Sigmoid colon (tissue), 7 donors: ENCODE measurements around the gene ICA1L. TPM values are rescaled to one million over a fixed set of nuclear protein-coding genes. Genes with fewer than 3 reads are reported as not detected.
"Not testable (repeated sequence)": the region's sequence is repeated elsewhere in the genome, so short reads cannot be mapped to it uniquely, and the experiment has no call there.

Experiments used
- DNase-seq: peaks from one replicate; pipeline ENCODE4 v3.0.0-alpha.2; 2019
- H3K27ac ChIP-seq, 4 donors: fragments of 200-600 bp; sonication (generic); one replicate each; pipeline ENCODE4 v1.5.1; 2016 to 2019; ENCODE audit warnings: mild to moderate bottlenecking in 1 of 4
- H3K27me3 ChIP-seq, 3 donors: fragments of 200-600 bp; sonication (generic); one replicate each; pipeline ENCODE4 v1.5.1; 2019; ENCODE audit warnings: mild to moderate bottlenecking in 1 of 3
- H3K36me3 ChIP-seq, 4 donors: fragments of 200-600 bp; sonication (generic); one replicate each; pipeline ENCODE4 v1.5.1; 2016 to 2019
- H3K4me1 ChIP-seq, 4 donors: fragments of 200-600 bp; sonication (generic); one replicate each; pipeline ENCODE4 v1.5.1; 2017 to 2019
- H3K4me3 ChIP-seq, 4 donors: fragments of 200-600 bp; sonication (generic); one replicate each; pipeline ENCODE4 v1.5.1; 2017 to 2019; ENCODE audit warnings: mild to moderate bottlenecking in 2 of 4, moderate library complexity in 1 of 4
- H3K9me3 ChIP-seq, 4 donors: fragments of 200-600 bp in 3 of 4; sonication (generic) in 3 of 4; one replicate each; pipeline versions ENCODE4 v1.5.1 to v1.6.1; 2013 to 2019
- EP300 ChIP-seq, 4 donors: sonication (generic); formaldehyde crosslinking; IDR thresholded peaks; one replicate each; pipeline ENCODE4 v1.6.1; 2017; ENCODE audit warnings: antibody characterized with exemption in 4 of 4
- POLR2A ChIP-seq, 2 donors: fragments of 450-650 bp; IDR thresholded peaks; one replicate each; pipeline ENCODE4 v1.6.1; 2016; ENCODE audit warnings: antibody characterized with exemption in 2 of 2, mild to moderate bottlenecking in 2 of 2, moderate library complexity in 2 of 2
- POLR2AphosphoS5 ChIP-seq, 4 donors: sonication (generic); formaldehyde crosslinking; IDR thresholded peaks; one replicate each; pipeline ENCODE4 v1.6.1; 2017; ENCODE audit warnings: antibody characterized with exemption in 4 of 4
- WGBS, 2 donors: extraction: QIAGEN DNeasy Blood & Tissue Kit; methylation state at CpG; one replicate each; pipeline ENCODE4 v1.1.7; 2013; 5-methylcytosine and 5-hydroxymethylcytosine counted together
- intact Hi-C: fragments of 100-400 bp; cut with DNase I; formaldehyde crosslinking; loops from one replicate; pipeline ENCODE4 v1.15.1; 2023
- polyA plus RNA-seq, 3 donors: library from polyadenylated mRNA; stranded (reverse); fragments of 200-250 nt; gene quantifications; one replicate each; pipeline ENCODE4 v1.2.3, GENCODE V29; 2013
- total RNA-seq, 4 donors: library from RNA; depleted of rRNA; stranded (reverse); fragments of >200 nt; gene quantifications; one replicate each; pipeline ENCODE4 v1.1.0, GENCODE V29; 2016
- TF ChIP-seq, protein P1 (sequence below), 4 experiments: fragments of 450-650 bp in 3 of 4; fragments of 200-600 bp in 1 of 4; IDR thresholded peaks; one replicate each; pipeline ENCODE4 v1.5.1; 2016 to 2019; ENCODE audit warnings: antibody characterized with exemption in 4 of 4, mild to moderate bottlenecking in 3 of 4, moderate library complexity in 2 of 4
- donor health status: healthy with polysubstance abuse.
- donor health status: Bipolar disorder and iron deficiency.
- donor health status: healthy.

The ICA1L gene
- total RNA-seq (10 to 100 TPM; 15.7 to 28.8 (median 25.1) TPM), polyA plus RNA-seq (1 to 10 TPM in 2 of 3 donors, under 1 TPM in 1; 0.46 to 1.8 (median 1.3) TPM)

DNA sequence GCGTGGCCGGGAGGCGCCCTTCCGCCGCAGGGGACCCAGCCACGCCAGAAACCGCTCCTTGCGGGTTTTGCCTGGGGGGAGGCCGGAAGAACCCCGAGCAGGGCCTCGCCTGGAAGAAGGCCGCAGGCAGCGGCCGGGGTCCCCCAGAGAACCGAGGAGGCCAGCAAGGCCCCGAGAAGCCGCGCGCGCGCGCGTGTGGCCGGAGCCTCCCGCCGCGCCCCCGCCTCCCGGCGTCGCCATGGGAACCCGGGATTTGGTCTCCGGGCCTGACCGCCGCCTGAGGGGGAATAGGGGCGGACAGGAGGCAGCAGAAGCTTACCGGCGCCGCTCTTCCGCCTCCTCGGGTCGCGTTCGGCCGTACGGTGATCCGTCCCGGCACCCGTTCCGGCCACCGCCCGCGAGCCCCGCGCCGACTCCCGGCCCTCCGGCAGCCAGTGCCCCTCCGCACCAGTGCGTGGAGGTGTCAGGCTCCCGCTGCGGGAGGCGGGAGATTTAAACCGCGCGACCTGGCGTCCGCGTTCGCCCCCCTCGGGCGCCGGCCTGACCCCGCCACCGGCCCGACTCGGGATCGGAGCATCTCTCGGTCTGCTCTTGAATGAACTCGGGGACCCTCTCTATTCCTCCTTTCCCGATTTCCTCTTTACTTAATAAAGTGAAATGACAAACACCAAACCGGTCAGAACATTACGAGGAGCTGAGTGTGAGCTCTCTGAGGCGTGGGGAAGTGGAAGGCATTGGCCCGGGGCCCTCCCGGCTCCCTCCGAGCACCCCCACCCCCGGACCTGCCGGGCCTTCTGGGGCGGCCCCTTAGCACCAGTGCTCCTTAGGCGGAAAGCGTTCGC is at the start of gene ICA1L:
TSS of gene ICA1L (minus strand) at position 467 of the 842 bp plus-strand sequence. CDS start 42,757 bp downstream, outside the sequence.
- Histone ChIP-seq H3K27ac (peak within 1 kb of the TSS; percentile 82 to 89 (median 88)), H3K27me3 (no peaks in the 10 kb centered on the region), H3K4me3 (peak within 1 kb of the TSS; percentile 60 to 86 (median 68)), H3K4me1 (peaks cover 0 to 14% (median 4%) of the 10 kb centered on the region in 4 donors), H3K36me3 (no peaks in the 10 kb centered on the region), H3K9me3 (no peaks in the 10 kb centered on the region)
- DNase-seq: peak; percentile 79
- WGBS, 2 donors: 1% methylated on average over 93 of the region's 93 CpGs
- intact Hi-C loops: loop anchor here (2.0 to 5.0 kb wide), 3 partner anchors 41 to 283 kb away; partner anchors contain the start of genes CARF and WDR12
- TF ChIP-seq EP300 (IDR thresholded peaks at IDR 0.05) (no peak), POLR2AphosphoS5 (IDR thresholded peaks at IDR 0.05) (peak in 2 of 4 donors; percentile 12 to 45), POLR2A (IDR thresholded peaks at IDR 0.05) (peak in 1 of 2 donors; percentile 3)
- TF ChIP-seq, protein P1, sequence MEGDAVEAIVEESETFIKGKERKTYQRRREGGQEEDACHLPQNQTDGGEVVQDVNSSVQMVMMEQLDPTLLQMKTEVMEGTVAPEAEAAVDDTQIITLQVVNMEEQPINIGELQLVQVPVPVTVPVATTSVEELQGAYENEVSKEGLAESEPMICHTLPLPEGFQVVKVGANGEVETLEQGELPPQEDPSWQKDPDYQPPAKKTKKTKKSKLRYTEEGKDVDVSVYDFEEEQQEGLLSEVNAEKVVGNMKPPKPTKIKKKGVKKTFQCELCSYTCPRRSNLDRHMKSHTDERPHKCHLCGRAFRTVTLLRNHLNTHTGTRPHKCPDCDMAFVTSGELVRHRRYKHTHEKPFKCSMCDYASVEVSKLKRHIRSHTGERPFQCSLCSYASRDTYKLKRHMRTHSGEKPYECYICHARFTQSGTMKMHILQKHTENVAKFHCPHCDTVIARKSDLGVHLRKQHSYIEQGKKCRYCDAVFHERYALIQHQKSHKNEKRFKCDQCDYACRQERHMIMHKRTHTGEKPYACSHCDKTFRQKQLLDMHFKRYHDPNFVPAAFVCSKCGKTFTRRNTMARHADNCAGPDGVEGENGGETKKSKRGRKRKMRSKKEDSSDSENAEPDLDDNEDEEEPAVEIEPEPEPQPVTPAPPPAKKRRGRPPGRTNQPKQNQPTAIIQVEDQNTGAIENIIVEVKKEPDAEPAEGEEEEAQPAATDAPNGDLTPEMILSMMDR (IDR thresholded peaks at IDR 0.05): no peak

DNA sequence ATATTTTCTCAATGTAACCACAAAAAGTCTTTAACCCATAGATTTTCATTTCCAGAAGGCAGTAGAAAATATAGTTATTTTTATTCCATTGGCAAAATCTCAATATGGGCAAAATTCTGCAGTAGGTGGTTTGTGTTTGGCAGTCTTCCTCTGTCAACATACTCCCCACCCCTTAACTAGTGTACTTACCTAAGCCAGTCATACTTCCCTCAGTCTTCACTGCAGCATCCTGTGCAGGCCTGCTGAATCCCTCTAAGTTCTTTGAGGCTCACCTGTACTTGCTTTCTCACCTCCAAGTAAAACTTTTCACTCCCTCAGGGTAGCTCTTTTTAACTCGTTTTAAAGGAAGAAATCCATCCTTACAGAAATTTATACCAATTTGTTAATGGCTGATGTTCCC is 47.3 kb upstream of the ICA1L start:
- no peak for DNase-seq
- intact Hi-C loops: no loop called here
- H3K9me3 ChIP-seq: no peaks in the 10 kb centered on the region
- no peak overlapping the region for H3K27ac ChIP-seq
- peaks cover 0 to 4% (median 0%) of the 10 kb centered on the region in 4 donors for H3K4me1 ChIP-seq
- no peaks in the 10 kb centered on the region for H3K27me3 ChIP-seq
- H3K36me3 ChIP-seq: peaks cover 0 to 56% (median 9%) of the 10 kb centered on the region in 4 donors
- 90 to 93% methylated on average over 1 of the region's 1 CpG for WGBS, 2 donors
- H3K4me3 ChIP-seq: no peak overlapping the region
- TF ChIP-seq POLR2AphosphoS5 (IDR thresholded peaks at IDR 0.05): no peak
- TF ChIP-seq, protein P1 (IDR thresholded peaks at IDR 0.05): no peak
- TF ChIP-seq POLR2A (IDR thresholded peaks at IDR 0.05): no peak
- no peak for TF ChIP-seq EP300 (IDR thresholded peaks at IDR 0.05)

DNA sequence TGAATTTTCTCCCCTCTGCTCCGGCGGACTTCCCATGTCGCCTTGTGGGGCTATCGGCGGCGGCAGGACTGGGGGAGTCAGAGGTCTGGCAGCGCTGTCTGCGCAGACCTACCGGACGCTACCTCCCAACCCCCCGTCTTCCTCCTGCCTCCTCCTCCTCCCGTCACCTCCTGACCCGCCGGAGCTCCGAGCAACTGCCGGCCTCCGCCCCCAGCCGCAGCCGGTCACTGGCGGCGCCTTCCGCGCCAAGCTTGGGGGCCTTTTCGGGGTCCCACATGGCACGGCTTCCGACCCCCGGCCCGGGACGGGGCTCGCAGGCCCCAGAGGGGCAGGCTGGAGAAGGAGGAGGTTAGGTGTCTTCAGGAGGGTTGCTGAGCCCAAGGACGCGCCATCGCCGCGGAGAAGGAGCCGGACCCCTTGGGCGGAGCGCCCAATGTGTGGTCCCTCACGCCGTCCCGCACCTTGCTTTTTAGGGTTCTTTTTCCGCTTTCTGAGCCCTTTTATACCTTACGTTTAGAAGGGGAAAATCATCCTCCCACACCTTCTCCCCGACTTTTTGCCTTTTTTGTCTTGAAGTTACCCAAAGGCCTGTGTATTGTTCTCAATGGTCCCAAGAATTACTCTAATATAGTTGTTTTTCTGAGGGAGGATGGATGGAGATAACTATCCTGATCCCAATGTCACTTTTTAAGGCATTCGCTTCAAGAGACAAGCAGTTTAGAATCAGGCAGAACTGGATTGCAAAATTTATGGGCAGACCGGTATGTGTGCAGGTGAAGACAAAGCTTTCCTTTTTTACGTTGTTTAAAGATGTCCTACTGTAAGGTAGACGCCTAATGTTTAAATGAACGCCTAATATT is 41.0 kb upstream of the ICA1L start:
- Histone ChIP-seq H3K4me3 (peak overlapping the region; percentile 55 to 78 (median 62)), H3K4me1 (peaks cover 0 to 29% (median 18%) of the 10 kb centered on the region in 4 donors), H3K27ac (peak overlapping the region; percentile 83 to 88 (median 86))
- intact Hi-C loops: loop anchor here (5.0 kb wide), 2 partner anchors 40 to 105 kb away; partner anchors contain the start of gene ICA1L
- H3K27me3 ChIP-seq, H3K36me3 ChIP-seq, H3K9me3 ChIP-seq, DNase-seq: not testable (repeated sequence)
- WGBS, 2 donors: 1% methylated on average over 24 to 25 of the region's 49 CpGs

DNA sequence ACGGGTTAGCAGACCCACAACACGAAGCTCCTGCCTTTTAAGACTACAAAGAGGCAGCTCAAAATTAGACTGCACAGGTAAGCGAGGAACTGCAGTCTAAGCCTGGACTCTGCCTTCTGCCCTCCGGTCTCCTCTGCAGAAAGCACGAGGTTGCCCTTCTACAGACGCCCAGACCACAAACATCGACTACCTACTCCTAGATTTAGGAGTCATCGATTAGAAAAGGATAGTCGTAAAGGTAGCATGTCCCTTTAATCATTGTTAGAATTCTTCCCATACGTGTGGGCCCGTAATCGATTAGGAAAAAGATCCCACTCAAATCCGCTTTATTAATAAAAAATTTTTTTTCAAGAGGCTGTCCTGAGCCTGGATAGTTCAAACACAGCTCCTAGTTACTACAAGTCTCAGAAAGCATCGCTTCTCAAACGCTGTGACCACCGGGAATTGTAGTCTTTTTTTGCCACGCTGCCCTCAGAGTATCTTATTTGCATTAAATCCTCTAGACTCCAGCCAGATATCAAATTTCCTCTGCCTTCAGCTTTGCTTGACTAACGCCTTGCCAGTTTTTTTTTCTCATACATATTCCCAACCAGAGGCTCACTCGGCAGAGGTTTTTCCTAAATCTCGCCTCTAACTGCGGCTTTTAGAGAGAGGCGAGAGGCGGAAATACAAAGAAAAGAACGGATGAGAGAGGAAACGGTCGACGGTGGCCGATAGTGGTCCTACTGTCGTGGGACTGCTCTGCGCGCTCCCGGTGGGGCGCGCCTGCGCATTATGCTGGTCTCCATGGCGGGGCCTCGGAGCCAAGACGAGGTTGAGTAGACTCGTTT is 40.2 kb upstream of the ICA1L start, which contains the start of the genes CARF and WDR12:
TSS of gene CARF (plus strand) at position 764 of the 830 bp plus-strand sequence. CDS start 29,628 bp downstream, outside the sequence.
TSS of gene WDR12 (minus strand) at position 162 of the 830 bp plus-strand sequence. CDS start 197 bp downstream, outside the sequence.
- WGBS, 2 donors: 0% methylated on average over 39 of the region's 39 CpGs
- intact Hi-C loops: loop anchor here (2.0 to 5.0 kb wide), 3 partner anchors 39 to 277 kb away; partner anchors contain the start of genes FAM117B and ICA1L
- H3K4me1 ChIP-seq: peaks cover 0 to 29% (median 18%) of the 10 kb centered on the region in 4 donors
- peak; percentile 62 to 82 (median 75) for TF ChIP-seq POLR2AphosphoS5 (IDR thresholded peaks at IDR 0.05)
- peak; percentile 53 to 55 for TF ChIP-seq POLR2A (IDR thresholded peaks at IDR 0.05)
- no peak for TF ChIP-seq EP300 (IDR thresholded peaks at IDR 0.05)
- TF ChIP-seq, protein P1 (IDR thresholded peaks at IDR 0.05): no peak
- peak; percentile 96 for DNase-seq
- H3K9me3 ChIP-seq: no peaks in the 10 kb centered on the region
- peaks cover 0 to under 1% (median 0%) of the 10 kb centered on the region in 4 donors for H3K36me3 ChIP-seq
- peak within 1 kb of the TSS; percentile 55 to 78 (median 62) for H3K4me3 ChIP-seq
- no peaks in the 10 kb centered on the region for H3K27me3 ChIP-seq
- H3K27ac ChIP-seq: peak within 1 kb of the TSS; percentile 83 to 88 (median 86)
